Spleen (tissue), 11 donors: ENCODE data around the gene DGKB. TPM values are rescaled to one million over a fixed set of nuclear protein-coding genes. Genes with fewer than 3 reads are reported as not detected.

ENCODE experiments used
- DNase-seq: peaks from one replicate; pipeline ENCODE4 v3.0.0-alpha.2; 2020
- H3K27ac ChIP-seq, 8 donors: fragments of 200-600 bp; sonication (generic) in 7 of 8; 1 replicate in 4 of 8; 2 replicates in 4 of 8; pipeline versions ENCODE4 v1.5.0 to v1.8.0; 2016 to 2021; ENCODE audit warnings: inconsistent platforms in 4 of 8, mild to moderate bottlenecking in 4 of 8, moderate library complexity in 1 of 8
- H3K27me3 ChIP-seq, 7 donors: fragments of 200-600 bp; sonication (generic) in 6 of 7; replicated peaks in 1 of 7; 1 replicate in 4 of 7; 2 replicates in 3 of 7; pipeline versions ENCODE4 v1.5.0 to v1.8.0; 2016 to 2021; ENCODE audit warnings: inconsistent platforms in 3 of 7, mild to moderate bottlenecking in 1 of 7
- H3K36me3 ChIP-seq, 6 donors: fragments of 200-600 bp; sonication (generic) in 5 of 6; 1 replicate in 4 of 6; 2 replicates in 2 of 6; pipeline versions ENCODE4 v1.5.0 to v1.8.0; 2016 to 2021; ENCODE audit warnings: inconsistent platforms in 2 of 6
- H3K4me1 ChIP-seq, 6 donors: fragments of 200-600 bp; sonication (generic) in 5 of 6; 1 replicate in 3 of 6; 2 replicates in 3 of 6; pipeline versions ENCODE4 v1.5.0 to v1.8.0; 2016 to 2021; ENCODE audit warnings: inconsistent platforms in 3 of 6
- H3K4me3 ChIP-seq, 8 donors: fragments of 200-600 bp; sonication (generic) in 7 of 8; 1 replicate in 4 of 8; 2 replicates in 4 of 8; pipeline versions ENCODE4 v1.5.0 to v1.8.0; 2016 to 2021; ENCODE audit warnings: inconsistent platforms in 4 of 8, mild to moderate bottlenecking in 4 of 8, moderate library complexity in 2 of 8
- H3K9me3 ChIP-seq, 8 donors: fragments of 200-600 bp; sonication (generic) in 7 of 8; 1 replicate in 4 of 8; 2 replicates in 4 of 8; pipeline versions ENCODE4 v1.5.0 to v1.8.0; 2016 to 2021; ENCODE audit warnings: inconsistent platforms in 4 of 8
- CTCF ChIP-seq, 11 experiments: fragments of 200-600 bp in 7 of 11; fragments of 450-650 bp in 4 of 11; sonication (generic) in 4 of 11; IDR thresholded peaks in 8 of 11; conservative IDR thresholded peaks in 3 of 11; 1 replicate in 7 of 11; 2 replicates in 4 of 11; pipeline versions ENCODE4 v1.4.0 to v1.8.0; 2016 to 2021; ENCODE audit warnings: antibody characterized with exemption in 11 of 11, inconsistent platforms in 4 of 11, mild to moderate bottlenecking in 1 of 11
- POLR2A ChIP-seq, 3 donors: fragments of 450-650 bp; IDR thresholded peaks; one replicate each; pipeline ENCODE4 v1.5.1; 2017; ENCODE audit warnings: antibody characterized with exemption in 3 of 3, mild to moderate bottlenecking in 1 of 3
- POLR2AphosphoS5 ChIP-seq, 3 donors: sonication (generic); formaldehyde crosslinking; IDR thresholded peaks; one replicate each; pipeline ENCODE4 v1.5.1; 2017; ENCODE audit warnings: antibody characterized with exemption in 3 of 3
- WGBS, 5 donors: extraction: QIAGEN DNeasy Blood & Tissue Kit in 3 of 5; methylation state at CpG; one replicate each; pipeline versions ENCODE4 v1.1.5 to v1.1.7; 2013 to 2018; 5-methylcytosine and 5-hydroxymethylcytosine counted together
- intact Hi-C: fragments of 100-400 bp; cut with DNase I; formaldehyde crosslinking; loops from one replicate; pipeline ENCODE4 v1.15.0; 2023; ENCODE audit warnings: low total_unique reads
- polyA plus RNA-seq, 3 donors: library from polyadenylated mRNA; stranded (reverse); fragments of 200-250 nt; gene quantifications; one replicate each; pipeline ENCODE4 v1.2.1, GENCODE V29; 2013
- total RNA-seq, 7 donors: library from RNA; depleted of rRNA in 3 of 7; stranded (reverse); fragments of >200 nt in 3 of 7; fragmentation: NEBNext Ultra II Directional in 4 of 7; extraction: Animal tissue kit (Norgen Biotek cat#: 25700) in 4 of 7; gene quantifications; one replicate each; pipeline versions ENCODE4 v1.1.0 to v1.2.1, GENCODE V29; 2016 to 2021
- donor health status: healthy with polysubstance abuse.
- donor health status: DM: no; HTN: no; CAD: no; lungs with moderate emphysema.
- donor health status: DM: no; HTN: no; CAD: no.
- donor health status: Bipolar disorder and iron deficiency.
- donor health status: healthy.
- donor health status: DM: no; HTN: no; CAD: no.
- donor health status: DM: yes; HTN: yes; CAD: no.

The DGKB gene
- total and polyA plus RNA-seq, 10 donors: 0.02 to 0.26 (median 0.03) TPM; not detected in 6

GRCh38 chr7:14209896-14210484, 692.6 kb downstream of the DGKB start:
- Histone ChIP-seq H3K9me3 (no peaks in the 10 kb centered on the region), H3K4me3 (no peak overlapping the region), H3K4me1 (no peaks in the 10 kb centered on the region), H3K36me3 (no peaks in the 10 kb centered on the region), H3K27ac (no peak overlapping the region), H3K27me3 (no peaks in the 10 kb centered on the region)
- TF ChIP-seq POLR2AphosphoS5 (IDR thresholded peaks at IDR 0.05): no peak
- TF ChIP-seq POLR2A (IDR thresholded peaks at IDR 0.05): no peak
- TF ChIP-seq CTCF (IDR thresholded peaks at IDR 0.05 in 8 of 11, conservative IDR thresholded peaks at IDR 0.05 in 3 of 11): no peak
- intact Hi-C loops: no loop called here
- 38 to 78% (median 76%) methylated on average over 1 of the region's 1 CpG for WGBS, 5 donors
- DNase-seq: no peak

- intact Hi-C loops: no loop called here
- no peaks in the 10 kb centered on the region for H3K9me3 ChIP-seq
- no peaks in the 10 kb centered on the region for H3K4me1 ChIP-seq
- no peaks in the 10 kb centered on the region for H3K36me3 ChIP-seq
- H3K27me3 ChIP-seq: no peaks in the 10 kb centered on the region
- DNase-seq: no peak
- TF ChIP-seq POLR2A (IDR thresholded peaks at IDR 0.05): no peak
- no peak overlapping the region for H3K27ac ChIP-seq
- H3K4me3 ChIP-seq: no peak overlapping the region
Observed at GRCh38 chr7:14207711-14208110, 694.8 kb downstream of the DGKB start.

- Histone ChIP-seq H3K27ac (no peak overlapping the region), H3K36me3 (no peaks in the 10 kb centered on the region), H3K27me3 (no peaks in the 10 kb centered on the region), H3K9me3 (no peaks in the 10 kb centered on the region), H3K4me3 (no peak overlapping the region), H3K4me1 (no peaks in the 10 kb centered on the region)
- intact Hi-C loops: no loop called here
- no peak for DNase-seq
- TF ChIP-seq POLR2AphosphoS5 (IDR thresholded peaks at IDR 0.05) (no peak), CTCF (IDR thresholded peaks at IDR 0.05 in 8 of 11, conservative IDR thresholded peaks at IDR 0.05 in 3 of 11) (no peak), POLR2A (IDR thresholded peaks at IDR 0.05) (no peak)
- 59 to 76% (median 72%) methylated on average over 3 to 4 of the region's 4 CpGs for WGBS, 5 donors
Observed at GRCh38 chr7:14207138-14207537, 695.4 kb downstream of the DGKB start.

- intact Hi-C loops: no loop called here
- TF ChIP-seq POLR2A (IDR thresholded peaks at IDR 0.05) (no peak), POLR2AphosphoS5 (IDR thresholded peaks at IDR 0.05) (no peak), CTCF (IDR thresholded peaks at IDR 0.05 in 8 of 11, conservative IDR thresholded peaks at IDR 0.05 in 3 of 11) (no peak)
- Histone ChIP-seq H3K9me3 (no peaks in the 10 kb centered on the region), H3K4me3 (no peak overlapping the region), H3K27ac (no peak overlapping the region), H3K36me3 (no peaks in the 10 kb centered on the region), H3K27me3 (no peaks in the 10 kb centered on the region), H3K4me1 (no peaks in the 10 kb centered on the region)
- WGBS, 5 donors: 37 to 72% (median 52%) methylated on average over 1 of the region's 1 CpG
- DNase-seq: no peak
Observed at GRCh38 chr7:14206121-14206520, 696.4 kb downstream of the DGKB start.

GRCh38 chr7:14201353-14201752, 701.2 kb downstream of the DGKB start:
- 77 to 87% (median 82%) methylated on average over 3 of the region's 3 CpGs for WGBS, 5 donors
- Histone ChIP-seq H3K36me3 (no peaks in the 10 kb centered on the region), H3K4me3 (no peak overlapping the region), H3K9me3 (no peaks in the 10 kb centered on the region), H3K4me1 (no peaks in the 10 kb centered on the region), H3K27me3 (no peaks in the 10 kb centered on the region), H3K27ac (no peak overlapping the region)
- DNase-seq: no peak
- intact Hi-C loops: no loop called here
- TF ChIP-seq POLR2AphosphoS5 (IDR thresholded peaks at IDR 0.05) (no peak), CTCF (IDR thresholded peaks at IDR 0.05 in 8 of 11, conservative IDR thresholded peaks at IDR 0.05 in 3 of 11) (no peak), POLR2A (IDR thresholded peaks at IDR 0.05) (no peak)
